ENCODE data around the gene TMEM203. TPM values are rescaled to one million over a fixed set of nuclear protein-coding genes. Genes with fewer than 3 reads are reported as not detected.

The TMEM203 gene
- total RNA-seq, 1 donor from 2014 or later: 32.9 TPM

DNA sequence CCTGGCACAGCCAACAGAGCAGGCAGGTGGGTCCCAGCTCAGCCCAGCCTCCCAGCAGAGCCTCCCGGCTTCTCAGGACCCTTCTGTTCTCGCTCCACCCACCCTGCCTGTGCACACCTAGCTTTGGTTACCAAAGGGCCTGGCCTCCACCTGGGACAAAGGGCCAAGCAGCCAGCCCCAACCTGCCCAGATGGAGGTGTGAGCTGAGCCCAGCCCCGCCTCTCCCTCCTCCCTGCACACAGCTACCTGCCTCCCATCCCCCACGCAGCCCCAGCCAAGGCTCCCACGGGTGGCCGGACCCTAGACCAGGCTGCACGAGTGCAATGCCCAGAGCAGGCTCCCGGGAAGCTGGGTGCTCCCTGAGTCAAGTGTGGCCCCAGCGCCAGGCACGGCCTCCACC is 10.5 kb downstream of the TMEM203 start:
- Histone ChIP-seq H3K9ac (ENCODE audit: low read depth in 1 of 3, low read length in 3 of 3) (peak overlapping the region in 2 of 3 donors; percentile 14 to 71), H3K27me3 (ENCODE audit: control insufficient read depth in 3 of 3, insufficient read depth in 3 of 3, low read length in 3 of 3) (no peaks in the 10 kb centered on the region), H3K4me1 (ENCODE audit: control insufficient read depth in 3 of 3, insufficient read depth in 3 of 3, low read length in 3 of 3) (peaks cover 24 to 75% (median 65%) of the 10 kb centered on the region in 3 donors), H3K4me3 (ENCODE audit: low read length in 3 of 3) (no peak overlapping the region), H3K27ac (ENCODE audit: low read depth, low read length) (no peak overlapping the region), H3K9me3 (ENCODE audit: control insufficient read depth in 3 of 3, low read length in 3 of 3) (no peaks in the 10 kb centered on the region), H3K36me3 (ENCODE audit: control insufficient read depth in 3 of 3, insufficient read depth in 3 of 3, low read length in 3 of 3) (peaks cover 15 to 16% (median 16%) of the 10 kb centered on the region in 3 donors)

DNA sequence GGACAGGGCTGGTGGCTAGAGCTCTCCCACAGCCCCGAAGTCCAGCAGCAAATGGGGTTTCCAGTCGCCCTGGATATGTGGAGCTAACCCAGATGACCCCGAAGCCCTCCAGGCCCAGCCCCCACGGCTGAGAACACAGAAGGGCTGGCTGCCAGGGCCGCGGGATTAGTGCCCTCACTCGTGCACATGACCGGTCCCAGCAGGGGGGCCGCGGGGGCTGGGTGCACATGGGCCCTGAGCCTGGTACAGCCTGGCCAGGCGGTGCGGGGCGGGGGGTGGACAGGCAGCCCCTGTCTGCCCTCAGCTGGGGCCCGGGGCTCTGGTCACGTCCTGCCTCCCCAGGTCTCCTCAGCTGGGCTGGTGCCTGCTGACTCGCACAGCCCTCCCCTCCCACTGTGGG is 11.1 kb downstream of the TMEM203 start:
- Histone ChIP-seq H3K4me3 (ENCODE audit: low read length in 3 of 3) (no peak overlapping the region), H3K36me3 (ENCODE audit: control insufficient read depth in 3 of 3, insufficient read depth in 3 of 3, low read length in 3 of 3) (peaks cover 17 to 18% (median 18%) of the 10 kb centered on the region in 3 donors), H3K9ac (ENCODE audit: low read depth in 1 of 3, low read length in 3 of 3) (peak overlapping the region in 1 of 3 donors; percentile 71), H3K9me3 (ENCODE audit: control insufficient read depth in 3 of 3, low read length in 3 of 3) (no peaks in the 10 kb centered on the region), H3K27ac (ENCODE audit: low read depth, low read length) (no peak overlapping the region), H3K4me1 (ENCODE audit: control insufficient read depth in 3 of 3, insufficient read depth in 3 of 3, low read length in 3 of 3) (peaks cover 27 to 76% (median 67%) of the 10 kb centered on the region in 3 donors), H3K27me3 (ENCODE audit: control insufficient read depth in 3 of 3, insufficient read depth in 3 of 3, low read length in 3 of 3) (no peaks in the 10 kb centered on the region)

DNA sequence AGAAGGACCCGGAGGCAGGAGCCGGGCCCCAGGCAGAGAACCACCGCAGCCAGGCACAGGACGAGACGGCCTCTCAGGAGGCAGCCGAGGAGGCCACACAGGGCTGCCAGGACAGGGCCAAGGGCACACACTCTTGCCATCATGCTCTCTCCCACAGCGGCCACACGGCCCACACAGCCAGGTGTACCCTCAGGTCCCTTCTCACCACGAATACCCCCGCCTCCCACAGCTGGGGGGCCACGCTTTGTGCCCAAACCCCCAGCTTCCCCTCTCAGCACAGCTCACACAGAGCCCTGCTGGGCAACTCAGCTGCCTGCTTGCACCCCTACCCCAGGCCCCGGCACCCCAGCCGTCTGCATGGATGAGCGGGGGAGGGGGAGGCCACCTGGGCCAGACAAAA is 11.7 kb downstream of the TMEM203 start:
- peaks cover 17 to 18% (median 18%) of the 10 kb centered on the region in 3 donors for H3K36me3 ChIP-seq (ENCODE audit: control insufficient read depth in 3 of 3, insufficient read depth in 3 of 3, low read length in 3 of 3)
- peaks cover 26 to 75% (median 66%) of the 10 kb centered on the region in 3 donors for H3K4me1 ChIP-seq (ENCODE audit: control insufficient read depth in 3 of 3, insufficient read depth in 3 of 3, low read length in 3 of 3)
- H3K27ac ChIP-seq (ENCODE audit: low read depth, low read length): no peak overlapping the region
- H3K9ac ChIP-seq (ENCODE audit: low read depth in 1 of 3, low read length in 3 of 3): peak overlapping the region in 1 of 3 donors; percentile 71
- no peak overlapping the region for H3K4me3 ChIP-seq (ENCODE audit: low read length in 3 of 3)
- no peaks in the 10 kb centered on the region for H3K9me3 ChIP-seq (ENCODE audit: control insufficient read depth in 3 of 3, low read length in 3 of 3)
- H3K27me3 ChIP-seq (ENCODE audit: control insufficient read depth in 3 of 3, insufficient read depth in 3 of 3, low read length in 3 of 3): no peaks in the 10 kb centered on the region

- Histone ChIP-seq H3K9ac (ENCODE audit: low read depth in 1 of 3, low read length in 3 of 3) (no peak overlapping the region), H3K9me3 (ENCODE audit: control insufficient read depth in 3 of 3, low read length in 3 of 3) (no peaks in the 10 kb centered on the region), H3K27ac (ENCODE audit: low read depth, low read length) (no peak overlapping the region), H3K27me3 (ENCODE audit: control insufficient read depth in 3 of 3, insufficient read depth in 3 of 3, low read length in 3 of 3) (no peaks in the 10 kb centered on the region), H3K4me3 (ENCODE audit: low read length in 3 of 3) (no peak overlapping the region), H3K36me3 (ENCODE audit: control insufficient read depth in 3 of 3, insufficient read depth in 3 of 3, low read length in 3 of 3) (peaks cover 17 to 18% (median 18%) of the 10 kb centered on the region in 3 donors), H3K4me1 (ENCODE audit: control insufficient read depth in 3 of 3, insufficient read depth in 3 of 3, low read length in 3 of 3) (peaks cover 20 to 71% (median 58%) of the 10 kb centered on the region in 3 donors)
These were observed 12.6 kb downstream of the TMEM203 start for GRCh38 chr9:137192859-137193258.

DNA sequence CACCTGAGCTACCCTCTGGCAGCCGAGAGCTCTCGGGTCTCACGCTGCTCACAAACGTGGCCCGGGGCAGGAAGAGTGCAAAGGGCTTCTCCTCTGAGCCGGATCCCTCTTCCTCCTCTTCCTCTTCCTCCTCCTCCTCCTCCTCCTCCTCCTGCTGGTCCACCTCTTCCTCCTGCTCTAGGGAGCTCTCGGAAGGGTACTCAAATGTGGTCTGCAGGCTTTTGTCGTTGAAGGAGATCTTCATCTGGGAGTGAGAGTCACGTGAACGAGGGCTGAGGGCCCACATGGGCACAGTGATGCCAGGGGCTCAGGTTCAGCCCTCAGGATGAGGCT is 13.0 kb downstream of the TMEM203 start:
- peaks cover 17 to 20% (median 18%) of the 10 kb centered on the region in 3 donors for H3K36me3 ChIP-seq (ENCODE audit: control insufficient read depth in 3 of 3, insufficient read depth in 3 of 3, low read length in 3 of 3)
- H3K27ac ChIP-seq (ENCODE audit: low read depth, low read length): no peak overlapping the region
- no peak overlapping the region for H3K4me3 ChIP-seq (ENCODE audit: low read length in 3 of 3)
- no peak overlapping the region for H3K9ac ChIP-seq (ENCODE audit: low read depth in 1 of 3, low read length in 3 of 3)
- peaks cover 25 to 71% (median 58%) of the 10 kb centered on the region in 3 donors for H3K4me1 ChIP-seq (ENCODE audit: control insufficient read depth in 3 of 3, insufficient read depth in 3 of 3, low read length in 3 of 3)
- no peaks in the 10 kb centered on the region for H3K27me3 ChIP-seq (ENCODE audit: control insufficient read depth in 3 of 3, insufficient read depth in 3 of 3, low read length in 3 of 3)
- H3K9me3 ChIP-seq (ENCODE audit: control insufficient read depth in 3 of 3, low read length in 3 of 3): no peaks in the 10 kb centered on the region

- Histone ChIP-seq H3K9me3 (ENCODE audit: control insufficient read depth in 3 of 3, low read length in 3 of 3) (no peaks in the 10 kb centered on the region), H3K27me3 (ENCODE audit: control insufficient read depth in 3 of 3, insufficient read depth in 3 of 3, low read length in 3 of 3) (no peaks in the 10 kb centered on the region), H3K4me3 (ENCODE audit: low read length in 3 of 3) (no peak overlapping the region), H3K27ac (ENCODE audit: low read depth, low read length) (no peak overlapping the region), H3K9ac (ENCODE audit: low read depth in 1 of 3, low read length in 3 of 3) (peak overlapping the region in 1 of 3 donors; percentile 25), H3K4me1 (ENCODE audit: control insufficient read depth in 3 of 3, insufficient read depth in 3 of 3, low read length in 3 of 3) (peaks cover 30 to 73% (median 61%) of the 10 kb centered on the region in 3 donors), H3K36me3 (ENCODE audit: control insufficient read depth in 3 of 3, insufficient read depth in 3 of 3, low read length in 3 of 3) (peaks cover 19 to 26% (median 22%) of the 10 kb centered on the region in 3 donors)
These were observed 13.6 kb downstream of the TMEM203 start for GRCh38 chr9:137191691-137192447.

DNA sequence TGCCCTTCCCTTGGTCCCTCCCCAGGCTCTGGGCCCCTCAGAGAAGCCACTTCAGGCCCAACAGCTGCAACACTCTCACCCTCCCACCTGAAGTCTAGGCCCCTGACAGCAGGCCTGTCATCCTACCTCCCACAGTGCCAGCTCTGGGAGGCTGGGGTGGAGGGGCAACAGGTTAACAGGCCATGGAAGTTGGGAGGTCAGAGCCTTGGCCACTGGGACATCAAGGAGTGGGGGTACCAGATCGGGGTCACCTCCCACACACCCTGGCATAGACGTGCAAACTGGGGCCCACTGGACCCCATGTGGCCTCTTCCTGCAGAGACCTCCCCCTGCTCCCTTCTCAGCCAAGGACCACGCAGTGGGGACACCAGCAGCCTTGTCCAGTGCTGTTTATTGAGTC is 14.2 kb downstream of the TMEM203 start:
- Histone ChIP-seq H3K9me3 (ENCODE audit: control insufficient read depth in 3 of 3, low read length in 3 of 3) (no peaks in the 10 kb centered on the region), H3K4me1 (ENCODE audit: control insufficient read depth in 3 of 3, insufficient read depth in 3 of 3, low read length in 3 of 3) (peaks cover 37 to 75% (median 62%) of the 10 kb centered on the region in 3 donors), H3K36me3 (ENCODE audit: control insufficient read depth in 3 of 3, insufficient read depth in 3 of 3, low read length in 3 of 3) (peaks cover 21 to 31% (median 26%) of the 10 kb centered on the region in 3 donors), H3K27me3 (ENCODE audit: control insufficient read depth in 3 of 3, insufficient read depth in 3 of 3, low read length in 3 of 3) (no peaks in the 10 kb centered on the region), H3K9ac (ENCODE audit: low read depth in 1 of 3, low read length in 3 of 3) (peak overlapping the region in 1 of 3 donors; percentile 25), H3K27ac (ENCODE audit: low read depth, low read length) (no peak overlapping the region), H3K4me3 (ENCODE audit: low read length in 3 of 3) (no peak overlapping the region)

DNA sequence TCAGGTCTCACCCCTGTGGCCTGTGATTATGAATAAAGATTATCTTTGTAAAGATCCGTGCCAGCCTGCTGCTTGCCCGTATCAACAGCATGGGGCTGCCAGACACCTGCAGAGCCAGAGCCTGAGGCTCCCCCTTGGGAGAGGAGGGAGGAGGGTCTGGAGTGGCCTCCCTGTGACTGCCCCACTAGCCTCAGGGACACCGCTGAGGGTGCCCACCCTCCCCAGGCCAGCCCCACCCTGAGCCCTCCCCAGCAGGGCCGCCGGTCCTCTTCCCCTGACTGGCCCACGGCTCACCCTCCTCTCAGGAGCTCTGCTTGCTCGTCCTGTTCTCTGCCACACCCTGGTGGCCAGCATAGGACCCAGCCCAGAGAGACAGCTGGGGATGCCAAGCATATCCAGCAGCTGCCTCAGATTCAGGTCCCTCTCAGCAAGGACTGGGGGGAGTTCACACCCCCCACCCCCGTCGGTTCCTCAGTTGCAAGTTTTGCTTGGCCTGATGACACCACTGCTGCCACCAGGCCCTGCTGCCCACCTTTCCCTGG is 15.1 kb downstream of the TMEM203 start:
- Histone ChIP-seq H3K4me3 (ENCODE audit: low read length in 3 of 3) (peak overlapping the region in 1 of 3 donors; percentile 99), H3K9ac (ENCODE audit: low read depth in 1 of 3, low read length in 3 of 3) (peak overlapping the region in 2 of 3 donors; percentile 95 to 97), H3K27me3 (ENCODE audit: control insufficient read depth in 3 of 3, insufficient read depth in 3 of 3, low read length in 3 of 3) (no peaks in the 10 kb centered on the region), H3K9me3 (ENCODE audit: control insufficient read depth in 3 of 3, low read length in 3 of 3) (no peaks in the 10 kb centered on the region), H3K27ac (ENCODE audit: low read depth, low read length) (peak overlapping the region; percentile 90), H3K4me1 (ENCODE audit: control insufficient read depth in 3 of 3, insufficient read depth in 3 of 3, low read length in 3 of 3) (peaks cover 42 to 75% (median 61%) of the 10 kb centered on the region in 3 donors), H3K36me3 (ENCODE audit: control insufficient read depth in 3 of 3, insufficient read depth in 3 of 3, low read length in 3 of 3) (peaks cover 26 to 40% (median 34%) of the 10 kb centered on the region in 3 donors)

DNA sequence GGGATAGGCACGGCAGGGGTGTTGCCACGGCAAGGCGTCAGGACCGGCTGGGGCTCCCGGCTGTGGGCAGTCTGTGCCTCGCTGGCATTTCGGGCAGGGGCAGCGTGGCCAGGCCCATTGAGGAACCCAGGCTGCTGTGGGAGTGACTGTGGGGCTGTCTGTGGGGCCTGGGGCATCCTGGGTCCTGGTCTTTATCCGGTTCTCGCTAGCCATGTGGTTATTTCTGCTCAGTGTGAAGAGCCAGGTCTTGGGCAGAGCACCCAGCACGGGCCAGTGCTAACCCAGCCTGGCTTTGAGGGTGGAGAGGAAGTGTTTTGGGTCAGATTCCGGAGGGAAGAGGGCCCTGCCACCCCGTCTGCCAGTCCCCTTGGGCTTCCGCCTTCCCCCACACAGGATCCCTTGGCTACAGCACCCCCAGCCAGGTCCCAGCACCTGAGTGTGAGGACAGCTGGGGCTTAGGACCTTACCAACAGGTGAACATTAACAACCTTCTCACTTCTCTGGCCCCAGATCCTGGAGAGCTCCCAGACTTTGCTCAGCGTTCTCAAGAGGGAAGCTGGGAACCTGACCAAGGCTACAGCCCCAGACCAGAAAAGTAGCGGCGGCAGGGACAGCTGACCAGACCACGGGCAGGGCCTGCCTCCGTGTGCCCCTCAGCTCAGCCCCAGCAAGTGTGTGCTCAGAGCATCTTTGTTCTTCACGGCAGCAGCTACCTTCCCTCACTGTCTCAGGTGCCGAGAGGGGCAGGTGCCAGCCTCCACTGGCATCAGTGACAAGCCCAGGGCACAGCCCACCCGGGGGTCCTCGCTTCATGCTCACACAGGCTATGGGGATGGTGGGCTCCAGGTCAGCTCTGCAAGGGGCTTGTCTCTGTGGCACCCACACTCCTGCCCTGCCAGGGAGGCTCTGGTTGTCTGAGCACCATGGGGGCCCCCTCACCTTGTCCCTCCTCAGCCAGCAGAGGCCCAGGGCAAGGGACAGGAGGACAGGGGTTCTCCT is 15.9 kb downstream of the TMEM203 start:
- H3K4me1 ChIP-seq (ENCODE audit: control insufficient read depth in 3 of 3, insufficient read depth in 3 of 3, low read length in 3 of 3): peaks cover 42 to 71% (median 53%) of the 10 kb centered on the region in 3 donors
- no peaks in the 10 kb centered on the region for H3K9me3 ChIP-seq (ENCODE audit: control insufficient read depth in 3 of 3, low read length in 3 of 3)
- H3K27me3 ChIP-seq (ENCODE audit: control insufficient read depth in 3 of 3, insufficient read depth in 3 of 3, low read length in 3 of 3): no peaks in the 10 kb centered on the region
- peak overlapping the region; percentile 85 to 97 (median 95) for H3K9ac ChIP-seq (ENCODE audit: low read depth in 1 of 3, low read length in 3 of 3)
- peak overlapping the region; percentile 91 to 99 (median 96) for H3K4me3 ChIP-seq (ENCODE audit: low read length in 3 of 3)
- peak overlapping the region; percentile 90 for H3K27ac ChIP-seq (ENCODE audit: low read depth, low read length)
- peaks cover 29 to 47% (median 39%) of the 10 kb centered on the region in 3 donors for H3K36me3 ChIP-seq (ENCODE audit: control insufficient read depth in 3 of 3, insufficient read depth in 3 of 3, low read length in 3 of 3)
